Kidney (tissue), 14 donors: ENCODE measurements around the gene ADAMTSL3. TPM values are rescaled to one million over a fixed set of nuclear protein-coding genes. Genes with fewer than 3 reads are reported as not detected.

Experiments
- DNase-seq, 5 donors: peaks; one replicate each; pipeline ENCODE4 v3.0.0-alpha.2; 2013 to 2020
- FAIRE-seq: peaks from 2 replicates; lab custom pipeline; 2012; peaks lifted over from hg19 to GRCh38; lab: Jason Lieb, UNC
- H3K27ac ChIP-seq, 2 donors: one replicate each; pipeline ENCODE4 v1.7.0; 2013; ENCODE audit warnings: low read depth in 2 of 2, low read length in 2 of 2, inconsistent platforms in 1 of 2
- H3K27me3 ChIP-seq: one replicate; pipeline ENCODE4 v1.7.1; 2013; ENCODE audit warnings: low read length, inconsistent platforms; ENCODE audit not compliant: control insufficient read depth, insufficient read depth
- H3K36me3 ChIP-seq, 3 donors: one replicate each; pipeline versions ENCODE4 v1.7.0 to v1.7.1; 2013; ENCODE audit warnings: low read length in 3 of 3, control low read depth in 1 of 3, inconsistent platforms in 1 of 3; ENCODE audit not compliant: insufficient read depth in 3 of 3, control insufficient read depth in 2 of 3
- H3K4me1 ChIP-seq, 3 donors: one replicate each; pipeline versions ENCODE4 v1.7.0 to v1.7.1; 2013; ENCODE audit warnings: low read length in 3 of 3, inconsistent platforms in 1 of 3, low read depth in 1 of 3; ENCODE audit not compliant: control insufficient read depth in 2 of 3, insufficient read depth in 2 of 3
- H3K4me3 ChIP-seq, 3 donors: one replicate each; pipeline versions ENCODE4 v1.7.0 to v1.8.1; 2013; ENCODE audit warnings: low read length in 3 of 3, control low read depth in 1 of 3, inconsistent platforms in 1 of 3
- H3K9ac ChIP-seq, 3 donors: one replicate each; pipeline versions ENCODE4 v1.7.0 to v1.7.1; 2013; ENCODE audit warnings: low read length in 3 of 3, control low read depth in 1 of 3, inconsistent platforms in 1 of 3
- H3K9me3 ChIP-seq, 3 donors: one replicate each; pipeline versions ENCODE4 v1.7.0 to v1.7.1; 2013; ENCODE audit warnings: low read length in 3 of 3, control low read depth in 1 of 3, inconsistent platforms in 1 of 3; ENCODE audit not compliant: control insufficient read depth in 2 of 3, insufficient read depth in 1 of 3
- intact Hi-C: fragments of 100-400 bp; cut with DNase I; formaldehyde crosslinking; loops from one replicate; pipeline ENCODE4 v1.11.1; 2022
- polyA plus RNA-seq: library from polyadenylated mRNA; stranded (reverse); fragments of 350-450 nt; fragmentation: Illumina TruSeq; extraction: RNeasy Lipid Tissue Mini Kit (QIAGEN cat#74804); gene quantifications from one replicate; pipeline ENCODE4 v1.2.3, GENCODE V29; 2014; ENCODE audit warnings: low read depth, low replicate concordance; ENCODE audit not compliant: insufficient read depth
- total RNA-seq: library from RNA; stranded (reverse); fragmentation: NEBNext Ultra II Directional; extraction: Animal tissue kit (Norgen Biotek cat#: 25700); gene quantifications from one replicate; pipeline ENCODE4 v1.2.1, GENCODE V29; 2021
- TF ChIP-seq, protein P1 (sequence below): IDR thresholded peaks from 3 replicates; pipeline ENCODE4 v1.5.1; 2012; ENCODE audit warnings: mild to moderate bottlenecking, moderate library complexity, borderline replicate concordance; ENCODE audit not compliant: insufficient read depth; ENCODE audit errors: extremely low read depth
- donor health status: control.
- donor health status: control.
- donor health status: control.
- donor health status: control.
- donor health status: control.
- donor health status: DM: yes; HTN: yes; CAD: no.
- donor health status: Normal renal cell carcinoma (clear cell type).

ADAMTSL3 gene
- total and polyA plus RNA-seq, 2 donors from 2014 or later, result 1.6 to 23.4 TPM

DNA sequence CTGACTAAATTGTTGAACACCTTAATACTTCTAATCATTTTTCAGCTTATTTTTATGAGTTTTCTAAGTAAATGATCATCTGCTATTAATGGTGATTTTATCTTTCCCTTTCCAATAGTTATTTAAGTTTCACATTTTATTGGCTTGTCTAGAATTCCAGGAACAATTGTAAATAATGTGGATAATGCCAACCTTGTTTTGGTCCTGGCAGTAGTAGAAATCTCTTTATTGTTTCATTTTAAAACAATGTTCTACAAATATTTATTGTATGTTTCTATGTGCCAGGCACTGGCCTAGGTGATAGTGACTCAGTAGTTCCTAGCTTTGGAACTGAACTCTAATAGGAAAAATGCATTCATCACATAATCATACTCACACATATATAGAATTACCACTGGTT lies 264.1 kb downstream of the ADAMTSL3 start:
- Histone ChIP-seq H3K9ac (no peak overlapping the region), H3K4me3 (no peak overlapping the region), H3K4me1 (no peaks in the 10 kb centered on the region), H3K27ac (no peak overlapping the region), H3K27me3 (no peaks in the 10 kb centered on the region), H3K36me3 (no peaks in the 10 kb centered on the region), H3K9me3 (no peaks in the 10 kb centered on the region)
- DNase-seq (no peak), FAIRE-seq (peak; percentile 8)
- intact Hi-C loops, result no loop called here
- TF ChIP-seq, protein P1, sequence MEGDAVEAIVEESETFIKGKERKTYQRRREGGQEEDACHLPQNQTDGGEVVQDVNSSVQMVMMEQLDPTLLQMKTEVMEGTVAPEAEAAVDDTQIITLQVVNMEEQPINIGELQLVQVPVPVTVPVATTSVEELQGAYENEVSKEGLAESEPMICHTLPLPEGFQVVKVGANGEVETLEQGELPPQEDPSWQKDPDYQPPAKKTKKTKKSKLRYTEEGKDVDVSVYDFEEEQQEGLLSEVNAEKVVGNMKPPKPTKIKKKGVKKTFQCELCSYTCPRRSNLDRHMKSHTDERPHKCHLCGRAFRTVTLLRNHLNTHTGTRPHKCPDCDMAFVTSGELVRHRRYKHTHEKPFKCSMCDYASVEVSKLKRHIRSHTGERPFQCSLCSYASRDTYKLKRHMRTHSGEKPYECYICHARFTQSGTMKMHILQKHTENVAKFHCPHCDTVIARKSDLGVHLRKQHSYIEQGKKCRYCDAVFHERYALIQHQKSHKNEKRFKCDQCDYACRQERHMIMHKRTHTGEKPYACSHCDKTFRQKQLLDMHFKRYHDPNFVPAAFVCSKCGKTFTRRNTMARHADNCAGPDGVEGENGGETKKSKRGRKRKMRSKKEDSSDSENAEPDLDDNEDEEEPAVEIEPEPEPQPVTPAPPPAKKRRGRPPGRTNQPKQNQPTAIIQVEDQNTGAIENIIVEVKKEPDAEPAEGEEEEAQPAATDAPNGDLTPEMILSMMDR, result no peak

DNA sequence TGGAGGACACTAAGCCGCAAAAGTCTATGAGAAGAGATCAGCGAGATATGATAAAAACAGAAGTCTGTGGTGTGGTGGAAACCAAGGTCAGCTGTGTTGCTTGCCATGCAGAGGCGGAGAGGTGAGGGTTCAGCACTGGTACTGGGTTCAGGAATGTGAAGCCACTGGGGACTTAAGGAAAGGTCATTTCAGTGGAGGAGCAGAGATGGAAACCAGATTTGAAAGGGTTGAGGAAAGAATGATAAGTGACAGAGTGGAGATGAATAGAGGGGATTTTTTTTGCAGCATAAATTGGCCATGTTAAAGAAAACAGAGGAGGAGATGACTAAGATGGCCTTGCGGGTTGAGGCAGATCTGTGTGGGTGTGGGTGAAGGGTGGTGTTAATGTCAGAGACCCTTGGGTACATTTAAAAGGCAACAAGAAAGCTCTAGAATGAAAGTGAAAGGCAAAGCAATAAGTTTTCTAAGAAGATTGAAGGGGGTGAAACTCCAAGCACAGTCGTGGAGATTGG lies 265.5 kb downstream of the ADAMTSL3 start:
- Histone ChIP-seq H3K27ac (no peak overlapping the region), H3K36me3 (no peaks in the 10 kb centered on the region), H3K4me1 (no peaks in the 10 kb centered on the region), H3K9me3 (no peaks in the 10 kb centered on the region), H3K9ac (no peak overlapping the region), H3K4me3 (no peak overlapping the region), H3K27me3 (no peaks in the 10 kb centered on the region)
- DNase-seq, result no peak
- intact Hi-C loops, result no loop called here
- TF ChIP-seq, protein P1, result no peak
- FAIRE-seq, result no peak

DNA sequence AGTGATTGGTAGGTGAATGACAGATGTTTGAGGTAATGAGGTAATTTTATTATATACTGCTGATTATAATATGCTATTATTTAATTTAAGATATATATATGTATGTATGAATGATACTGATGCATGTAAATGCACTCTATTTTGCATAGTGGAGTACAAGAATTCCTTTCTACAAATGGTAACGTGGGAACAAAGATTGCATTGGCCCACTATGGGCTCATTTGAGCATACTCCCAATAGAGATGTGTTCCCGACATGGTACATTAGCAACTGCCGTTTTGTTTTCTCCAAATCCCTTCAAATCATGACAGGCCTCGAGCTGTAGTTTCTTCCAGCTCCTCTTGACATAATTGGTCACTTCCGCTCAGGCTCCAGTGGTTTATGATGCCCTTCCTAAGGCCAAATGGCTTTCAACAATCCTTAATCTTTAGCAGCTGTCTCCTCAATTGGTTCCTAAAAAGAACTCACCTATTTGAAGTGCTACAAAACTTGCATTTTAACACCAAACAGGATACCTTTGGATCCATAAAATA lies 266.1 kb downstream of the ADAMTSL3 start:
- no peaks in the 10 kb centered on the region for H3K9me3 ChIP-seq
- no peak overlapping the region for H3K4me3 ChIP-seq
- intact Hi-C loops, result no loop called here
- no peak overlapping the region for H3K27ac ChIP-seq
- H3K9ac ChIP-seq, result no peak overlapping the region
- H3K36me3 ChIP-seq, result no peaks in the 10 kb centered on the region
- DNase-seq (peak in 2 of 5 donors; percentile 18 to 49), FAIRE-seq (no peak)
- TF ChIP-seq, protein P1, result no peak
- no peaks in the 10 kb centered on the region for H3K27me3 ChIP-seq
- H3K4me1 ChIP-seq, result no peaks in the 10 kb centered on the region
